Breast epithelium (tissue), 4 donors: ENCODE data around the gene RPL18A. TPM values are rescaled to one million over a fixed set of nuclear protein-coding genes. Genes with fewer than 3 reads are reported as not detected.

Experiments used
- DNase-seq, 2 donors: peaks; one replicate each; pipeline ENCODE4 v3.0.0-alpha.2; 2019; ENCODE audit warnings: low spot score in 2 of 2
- H3K27ac ChIP-seq, 2 donors: fragments of 200-600 bp; sonication (generic) in 1 of 2; one replicate each; pipeline ENCODE4 v1.5.1; 2016 to 2019; ENCODE audit warnings: mild to moderate bottlenecking in 1 of 2
- H3K27me3 ChIP-seq, 2 donors: fragments of 200-600 bp; sonication (generic) in 1 of 2; one replicate each; pipeline versions ENCODE4 v1.5.1 to v1.6.0; 2017 to 2019; ENCODE audit warnings: control low read depth in 1 of 2, mild to moderate bottlenecking in 1 of 2
- H3K36me3 ChIP-seq: fragments of 200-600 bp; one replicate; pipeline ENCODE4 v1.5.1; 2019
- H3K4me1 ChIP-seq, 2 donors: fragments of 200-600 bp; sonication (generic); one replicate each; pipeline ENCODE4 v1.5.1; 2016 to 2019; ENCODE audit warnings: control low read depth in 1 of 2
- H3K4me3 ChIP-seq, 3 donors: fragments of 200-600 bp; sonication (generic); 1 replicate in 2 of 3; 2 replicates in 1 of 3; pipeline ENCODE4 v1.5.1; 2016 to 2019; ENCODE audit warnings: mild to moderate bottlenecking in 3 of 3, moderate library complexity in 2 of 3
- H3K9me3 ChIP-seq, 2 donors: fragments of 200-600 bp; sonication (generic) in 1 of 2; one replicate each; pipeline ENCODE4 v1.5.1; 2016 to 2019; ENCODE audit warnings: control low read depth in 1 of 2
- CTCF ChIP-seq, 3 donors: fragments of 450-650 bp; IDR thresholded peaks; one replicate each; pipeline ENCODE4 v1.5.1; 2016 to 2017; ENCODE audit warnings: antibody characterized with exemption in 3 of 3, mild to moderate bottlenecking in 3 of 3, moderate library complexity in 3 of 3
- POLR2A ChIP-seq: fragments of 450-650 bp; IDR thresholded peaks from one replicate; pipeline ENCODE4 v1.6.1; 2016; ENCODE audit warnings: antibody characterized with exemption, mild to moderate bottlenecking, moderate library complexity
- POLR2AphosphoS5 ChIP-seq, 3 donors: sonication (generic); formaldehyde crosslinking; IDR thresholded peaks; one replicate each; pipeline ENCODE4 v1.6.1; 2017; ENCODE audit warnings: antibody characterized with exemption in 3 of 3
- intact Hi-C: fragments of 100-400 bp; cut with DNase I; formaldehyde crosslinking; loops from one replicate; pipeline ENCODE4 v1.15.1; 2023; ENCODE audit warnings: low total_unique reads
- total RNA-seq, 3 donors: library from RNA; depleted of rRNA; stranded (reverse); fragments of >200 nt; gene quantifications; one replicate each; pipeline ENCODE4 v1.1.0, GENCODE V29; 2016

The RPL18A gene
- total RNA-seq, 3 donors from 2014 or later, result 1,333 to 1,973 (median 1,587) TPM

DNA sequence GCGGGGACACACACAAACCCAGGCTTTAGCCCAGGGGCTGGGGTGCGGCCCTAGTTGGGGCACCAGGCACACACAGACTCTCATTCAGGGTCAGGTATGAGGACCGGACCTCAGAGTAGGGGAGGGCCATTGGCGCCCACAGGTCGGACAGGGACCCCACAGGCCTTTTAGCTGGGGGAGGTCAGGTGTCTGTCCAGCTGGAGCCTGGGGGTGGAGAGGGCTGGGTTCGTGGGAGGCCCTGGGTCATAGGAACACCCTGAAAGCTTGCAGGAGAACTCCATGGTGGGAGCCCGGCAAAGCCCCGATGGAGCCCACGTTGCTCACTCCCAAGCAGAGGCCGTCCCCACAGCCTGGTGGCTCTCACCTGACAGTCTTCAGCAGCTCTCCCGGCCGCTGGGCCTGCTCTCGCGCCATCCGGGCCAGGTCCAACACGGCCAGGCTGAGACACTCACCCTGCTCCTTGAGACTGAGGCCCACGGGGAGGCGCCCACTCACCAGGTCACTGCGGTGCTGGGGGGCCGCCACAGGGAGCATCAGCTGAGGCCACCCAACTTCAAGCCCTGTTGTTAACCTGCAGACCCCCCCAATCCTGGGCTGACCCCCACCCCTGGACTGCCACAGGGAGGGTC lies 16.9 kb upstream of the RPL18A start:
- Histone ChIP-seq H3K4me1 (no peaks in the 10 kb centered on the region), H3K4me3 (peak overlapping the region in 2 of 3 donors; percentile 46 to 59), H3K27me3 (peaks cover 0 to 2% of the 10 kb centered on the region in 2 donors), H3K9me3 (no peaks in the 10 kb centered on the region), H3K36me3 (no peaks in the 10 kb centered on the region), H3K27ac (peak overlapping the region; percentile 11 to 67)
- no peak for DNase-seq
- intact Hi-C loops, result no loop called here
- TF ChIP-seq POLR2A (no peak), CTCF (IDR thresholded peaks at IDR 0.05) (no peak), POLR2AphosphoS5 (IDR thresholded peaks at IDR 0.05) (no peak)

GRCh38 chr19:17843292-17843827 lies 16.4 kb upstream of the RPL18A start:
- H3K36me3 ChIP-seq, result no peaks in the 10 kb centered on the region
- H3K27ac ChIP-seq, result no peak overlapping the region
- TF ChIP-seq POLR2A (no peak), CTCF (IDR thresholded peaks at IDR 0.05) (no peak), POLR2AphosphoS5 (IDR thresholded peaks at IDR 0.05) (no peak)
- H3K4me1 ChIP-seq, result no peaks in the 10 kb centered on the region
- peaks cover 0 to 2% of the 10 kb centered on the region in 2 donors for H3K27me3 ChIP-seq
- no peaks in the 10 kb centered on the region for H3K9me3 ChIP-seq
- intact Hi-C loops, result no loop called here
- H3K4me3 ChIP-seq, result no peak overlapping the region
- no peak for DNase-seq

- Histone ChIP-seq H3K9me3 (no peaks in the 10 kb centered on the region), H3K4me1 (no peaks in the 10 kb centered on the region), H3K27ac (no peak overlapping the region), H3K27me3 (peaks cover 0 to 2% of the 10 kb centered on the region in 2 donors), H3K4me3 (no peak overlapping the region), H3K36me3 (no peaks in the 10 kb centered on the region)
- TF ChIP-seq POLR2A, result no peak
- no peak for TF ChIP-seq CTCF (IDR thresholded peaks at IDR 0.05)
- TF ChIP-seq POLR2AphosphoS5 (IDR thresholded peaks at IDR 0.05), result no peak
- no peak for DNase-seq
- intact Hi-C loops, result no loop called here
Observed at GRCh38 chr19:17843908-17844490, 15.7 kb upstream of the RPL18A start.

- H3K27me3 ChIP-seq, result peaks cover 0 to 2% of the 10 kb centered on the region in 2 donors
- no peak for TF ChIP-seq CTCF (IDR thresholded peaks at IDR 0.05)
- no peak for TF ChIP-seq POLR2AphosphoS5 (IDR thresholded peaks at IDR 0.05)
- no peak for TF ChIP-seq POLR2A
- no peak overlapping the region for H3K27ac ChIP-seq
- H3K4me3 ChIP-seq, result peak overlapping the region in 1 of 3 donors; percentile 15
- H3K9me3 ChIP-seq, result no peaks in the 10 kb centered on the region
- H3K36me3 ChIP-seq, result no peaks in the 10 kb centered on the region
- no peaks in the 10 kb centered on the region for H3K4me1 ChIP-seq
- DNase-seq, result no peak
- intact Hi-C loops, result loop anchor here (5.0 kb wide), 1 partner anchor 499 kb away; no protein-coding TSS in a partner anchor
Observed at GRCh38 chr19:17846146-17846545, 13.6 kb upstream of the RPL18A start.
